Spleen (tissue), 7 donors: ENCODE measurements around the gene DLEC1.

Source experiments
- CTCF ChIP-seq, 11 experiments: fragments of 200-600 bp in 7 of 11; fragments of 450-650 bp in 4 of 11; sonication (generic) in 4 of 11; IDR thresholded peaks in 8 of 11; conservative IDR thresholded peaks in 3 of 11; 1 replicate in 7 of 11; 2 replicates in 4 of 11; pipeline versions ENCODE4 v1.4.0 to v1.8.0; 2016 to 2021; ENCODE audit warnings: antibody characterized with exemption in 11 of 11, inconsistent platforms in 4 of 11, mild to moderate bottlenecking in 1 of 11
- POLR2A ChIP-seq, 3 donors: fragments of 450-650 bp; IDR thresholded peaks; one replicate each; pipeline ENCODE4 v1.5.1; 2017; ENCODE audit warnings: antibody characterized with exemption in 3 of 3, mild to moderate bottlenecking in 1 of 3
- donor health status: DM: no; HTN: no; CAD: no; lungs with moderate emphysema.
- donor health status: DM: no; HTN: no; CAD: no.
- donor health status: DM: no; HTN: no; CAD: no.

- no peak for TF ChIP-seq POLR2A (IDR thresholded peaks at IDR 0.05)
- TF ChIP-seq CTCF (IDR thresholded peaks at IDR 0.05 in 8 of 11, conservative IDR thresholded peaks at IDR 0.05 in 3 of 11): no peak
Measured at GRCh38 chr3:38115645-38116427, 76.8 kb downstream of the DLEC1 start.
